ENCODE results near the gene NAALADL2.
"Not testable (repeated sequence)": the region's sequence is repeated elsewhere in the genome, so short reads cannot be mapped to it uniquely, and the experiment has no call there.

NAALADL2 gene

DNA sequence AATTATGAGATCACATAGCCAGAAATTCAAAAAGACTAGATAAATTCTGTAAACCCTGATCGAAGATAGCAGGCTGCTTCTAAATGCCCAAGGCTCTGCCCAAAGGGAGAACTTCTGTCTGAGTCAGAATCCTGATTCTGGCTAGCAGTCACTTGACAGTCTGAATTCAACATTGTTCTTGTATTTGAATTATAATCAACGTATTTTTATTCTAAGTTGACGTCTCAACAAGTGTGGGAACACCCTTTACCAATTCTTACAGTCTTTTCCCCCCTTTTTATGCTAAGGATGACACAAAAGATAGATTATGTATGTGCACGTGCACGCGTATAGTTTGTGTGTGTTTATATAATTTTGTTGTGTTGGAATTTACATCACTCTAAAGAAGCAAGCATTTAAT is 552.8 kb downstream of the NAALADL2 start:
- Histone ChIP-seq H3K36me3 (no peaks in the 10 kb centered on the region), H3K27me3 (no peaks in the 10 kb centered on the region), H3K4me3 (no peak overlapping the region), H3K4me1 (no peaks in the 10 kb centered on the region), H3K9me3 (no peaks in the 10 kb centered on the region), H3K27ac (no peak overlapping the region)
- intact Hi-C loops (cut with DNase I; ENCODE audit: low total_unique reads): no loop called here
- no peak for DNase-seq
- no peak for TF ChIP-seq CTCF (IDR thresholded peaks at IDR 0.05)

DNA sequence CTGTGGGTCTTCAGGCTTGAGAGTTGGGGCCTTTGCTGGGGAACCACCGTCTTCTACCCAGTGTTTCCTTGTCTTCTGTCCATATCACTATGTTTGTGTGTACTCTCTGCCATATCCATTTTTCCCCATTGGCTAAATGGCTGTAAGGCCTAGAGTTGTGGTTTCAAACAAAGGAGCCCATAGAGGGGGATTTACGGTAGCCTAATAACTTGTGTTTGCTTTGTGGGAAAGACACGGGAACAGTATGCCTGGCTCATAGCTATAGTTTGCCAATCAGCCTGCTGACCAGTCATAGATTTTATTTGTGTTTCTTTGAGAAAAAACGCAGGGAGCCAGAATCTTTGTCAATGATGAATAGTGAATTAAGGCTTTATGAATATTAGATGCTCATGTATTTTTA is 554.8 kb downstream of the NAALADL2 start:
- no peaks in the 10 kb centered on the region for H3K4me1 ChIP-seq
- no peaks in the 10 kb centered on the region for H3K9me3 ChIP-seq
- TF ChIP-seq CTCF (IDR thresholded peaks at IDR 0.05): no peak
- DNase-seq: no peak
- intact Hi-C loops (cut with DNase I; ENCODE audit: low total_unique reads): no loop called here
- no peak overlapping the region for H3K27ac ChIP-seq
- H3K4me3 ChIP-seq: no peak overlapping the region
- H3K36me3 ChIP-seq: no peaks in the 10 kb centered on the region
- H3K27me3 ChIP-seq: no peaks in the 10 kb centered on the region

- no peak overlapping the region for H3K27ac ChIP-seq
- no peaks in the 10 kb centered on the region for H3K9me3 ChIP-seq
- H3K4me1 ChIP-seq: no peaks in the 10 kb centered on the region
- intact Hi-C loops (cut with DNase I; ENCODE audit: low total_unique reads): no loop called here
- no peak for DNase-seq
- TF ChIP-seq CTCF (IDR thresholded peaks at IDR 0.05): no peak
- no peaks in the 10 kb centered on the region for H3K27me3 ChIP-seq
- H3K36me3 ChIP-seq: no peaks in the 10 kb centered on the region
- no peak overlapping the region for H3K4me3 ChIP-seq
Observed at GRCh38 chr3:175416600-175416999, 557.5 kb downstream of the NAALADL2 start.

GRCh38 chr3:175417426-175417825 is 558.3 kb downstream of the NAALADL2 start:
- intact Hi-C loops (cut with DNase I; ENCODE audit: low total_unique reads): no loop called here
- no peak for TF ChIP-seq CTCF (IDR thresholded peaks at IDR 0.05)
- no peaks in the 10 kb centered on the region for H3K27me3 ChIP-seq

DNA sequence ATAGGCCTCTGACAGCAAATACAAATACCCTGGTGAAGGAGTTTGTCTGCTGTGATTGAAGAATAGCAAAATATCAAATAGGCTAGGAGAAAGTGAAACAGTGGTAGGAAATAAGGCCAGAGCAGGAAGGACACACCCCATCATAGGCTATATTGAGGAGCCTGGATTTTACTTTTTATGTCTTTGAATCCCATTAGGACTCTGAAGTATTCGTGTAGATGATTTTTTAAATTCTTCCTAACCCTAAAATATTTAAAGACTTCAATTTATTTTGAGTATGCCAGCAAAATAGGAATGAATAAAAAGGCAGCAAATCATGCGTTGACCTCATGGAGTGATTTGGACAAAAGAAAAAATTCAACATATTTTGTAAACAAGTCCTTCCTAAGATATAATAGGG is 562.8 kb downstream of the NAALADL2 start:
- no peak for DNase-seq
- H3K36me3 ChIP-seq: no peaks in the 10 kb centered on the region
- H3K27me3 ChIP-seq: no peaks in the 10 kb centered on the region
- intact Hi-C loops (cut with DNase I; ENCODE audit: low total_unique reads): no loop called here
- no peak overlapping the region for H3K4me3 ChIP-seq
- H3K27ac ChIP-seq: no peak overlapping the region
- no peaks in the 10 kb centered on the region for H3K4me1 ChIP-seq
- TF ChIP-seq CTCF (IDR thresholded peaks at IDR 0.05): no peak
- H3K9me3 ChIP-seq: no peaks in the 10 kb centered on the region

More at GRCh38 chr3:175417426-175417825, 558.3 kb downstream of the NAALADL2 start:
- Histone ChIP-seq H3K27ac (no peak overlapping the region), H3K4me3 (no peak overlapping the region), H3K9me3 (no peaks in the 10 kb centered on the region), H3K4me1 (no peaks in the 10 kb centered on the region), H3K36me3 (no peaks in the 10 kb centered on the region)
- DNase-seq: no peak

DNA sequence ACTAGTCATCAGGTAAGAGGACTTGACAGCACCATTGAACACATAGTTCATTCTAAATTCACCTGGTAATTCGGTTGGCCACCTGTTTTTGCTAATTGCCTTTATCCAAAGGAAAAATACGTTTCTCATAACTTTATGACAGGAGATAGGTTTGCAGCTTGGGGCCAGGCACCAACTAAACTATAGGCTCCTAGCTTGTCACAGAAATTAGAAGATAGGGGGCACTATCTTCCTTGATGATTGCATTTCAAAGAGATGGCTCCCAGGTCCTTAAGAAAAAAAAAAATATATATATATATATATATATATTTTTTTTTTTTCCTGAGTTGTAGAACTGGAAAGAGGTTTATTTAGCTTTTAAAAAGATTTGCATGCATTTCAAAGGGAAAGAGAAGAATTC is 563.6 kb downstream of the NAALADL2 start:
- intact Hi-C loops (cut with DNase I; ENCODE audit: low total_unique reads): no loop called here
- TF ChIP-seq CTCF (IDR thresholded peaks at IDR 0.05): no peak

GRCh38 chr3:175423848-175424247 is 564.7 kb downstream of the NAALADL2 start:
- DNase-seq; intact Hi-C loops (cut with DNase I; ENCODE audit: low total_unique reads): not testable (repeated sequence)

More for the DNA sequence above, 563.6 kb downstream of the NAALADL2 start:
- no peak for DNase-seq
- H3K27ac ChIP-seq: no peak overlapping the region
- no peaks in the 10 kb centered on the region for H3K27me3 ChIP-seq
- no peak overlapping the region for H3K4me3 ChIP-seq
- no peaks in the 10 kb centered on the region for H3K9me3 ChIP-seq
- H3K4me1 ChIP-seq: no peaks in the 10 kb centered on the region
- no peaks in the 10 kb centered on the region for H3K36me3 ChIP-seq

More at GRCh38 chr3:175423848-175424247, 564.7 kb downstream of the NAALADL2 start:
- not testable (repeated sequence) for H3K4me3 ChIP-seq, H3K9me3 ChIP-seq, H3K36me3 ChIP-seq, H3K4me1 ChIP-seq, H3K27me3 ChIP-seq, H3K27ac ChIP-seq

Measured in tibial artery (tissue), 4 donors.